HuH-7.5 (cell line): ENCODE results near the gene GLRX.

Experiments used
- DNase-seq: peaks from one replicate; pipeline ENCODE4 v3.0.0; 2011; ENCODE audit warnings: low spot score

Gene GLRX

DNA sequence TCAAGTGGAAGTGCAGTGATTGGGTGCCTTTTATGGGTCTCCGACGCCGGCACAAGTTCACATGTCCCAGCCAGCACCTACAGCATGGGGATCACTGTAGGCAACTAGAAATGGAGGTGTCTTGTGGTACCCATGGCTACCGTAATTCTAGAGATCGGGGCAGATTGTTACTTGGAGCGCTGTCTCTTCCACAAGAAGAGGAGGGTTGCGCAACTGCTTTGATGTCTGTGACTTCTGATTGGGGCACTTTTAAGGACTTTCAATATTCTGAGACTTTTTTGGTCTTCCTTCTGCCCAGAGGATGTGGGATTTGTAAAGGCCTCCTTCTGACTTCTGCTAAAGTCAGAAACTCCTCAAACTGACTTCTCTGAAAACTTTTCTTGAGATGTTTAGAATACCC, 41.9 kb downstream of the GLRX start:
- DNase-seq: no peak

DNA sequence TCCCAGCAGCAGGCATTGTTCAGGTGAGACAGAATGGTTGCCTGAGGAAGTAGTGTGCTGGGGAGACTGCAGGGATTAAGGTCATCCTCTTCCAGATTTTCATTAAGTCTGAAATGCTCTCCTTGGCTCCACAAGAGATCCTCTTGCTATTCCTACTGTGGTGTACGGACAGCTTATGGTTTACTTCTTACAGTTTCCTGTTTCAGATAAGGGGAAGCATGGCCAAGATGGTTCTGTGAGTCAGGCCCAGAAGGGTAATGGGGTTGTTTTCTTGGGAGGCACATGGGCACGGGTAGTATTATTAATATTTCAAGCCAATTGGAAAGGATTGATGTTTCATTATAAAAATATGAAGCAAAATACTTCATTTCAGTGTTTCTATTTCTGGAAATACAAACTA, 42.9 kb downstream of the GLRX start:
- no peak for DNase-seq

DNA sequence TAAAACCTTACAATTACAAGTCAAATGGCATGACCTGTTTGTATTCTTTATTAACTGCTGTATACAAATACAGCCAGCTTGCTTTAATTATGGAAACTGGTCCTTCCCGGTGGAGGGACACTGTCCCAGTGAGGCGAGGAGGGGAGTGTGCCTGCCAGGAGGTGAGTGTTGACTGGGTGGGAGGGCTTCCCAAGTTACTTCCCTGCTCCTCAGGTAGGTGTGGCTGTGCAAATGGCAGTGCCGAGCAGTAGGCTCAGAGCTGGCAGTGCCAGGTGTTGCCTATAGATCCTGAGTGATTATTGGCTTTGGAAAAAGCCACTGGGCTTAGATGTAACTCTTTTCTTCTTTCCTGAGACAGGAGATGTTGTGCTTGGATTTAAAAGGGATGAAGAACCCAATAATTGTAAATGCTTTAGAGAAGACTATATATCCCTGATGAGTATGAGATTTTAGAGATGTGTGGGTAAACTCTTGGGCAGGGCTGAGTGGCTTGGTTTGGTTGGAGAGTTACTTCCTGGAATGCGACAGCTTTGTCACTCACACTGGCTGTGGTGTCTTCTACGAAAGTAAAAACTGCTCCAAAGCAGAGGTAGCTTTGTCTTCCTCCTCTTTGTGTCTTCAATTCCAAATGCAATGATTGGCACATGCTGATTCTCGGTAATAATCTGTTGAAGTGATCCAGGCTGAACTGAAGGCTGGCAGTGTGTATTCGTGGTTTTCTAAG, 43.7 kb downstream of the GLRX start:
- no peak for DNase-seq

DNA sequence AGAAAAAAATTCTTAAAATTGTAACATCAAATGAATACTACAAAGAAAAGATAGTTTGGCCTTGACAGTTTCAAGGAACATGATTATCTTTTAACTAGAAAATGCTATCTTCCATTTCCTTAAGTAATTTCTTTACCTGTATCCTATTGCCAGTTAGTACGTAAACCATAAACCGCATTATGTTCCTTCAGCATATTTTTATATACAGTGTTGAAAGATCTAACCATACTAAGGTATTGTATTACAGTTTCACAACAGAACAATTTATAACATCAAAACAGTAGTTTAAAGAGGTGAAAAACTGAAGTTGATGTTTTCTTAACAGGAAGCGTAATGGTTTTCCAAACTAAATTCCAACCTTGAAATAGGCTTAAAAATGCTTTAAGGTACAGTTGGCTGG, 45.1 kb downstream of the GLRX start:
- no peak for DNase-seq

DNA sequence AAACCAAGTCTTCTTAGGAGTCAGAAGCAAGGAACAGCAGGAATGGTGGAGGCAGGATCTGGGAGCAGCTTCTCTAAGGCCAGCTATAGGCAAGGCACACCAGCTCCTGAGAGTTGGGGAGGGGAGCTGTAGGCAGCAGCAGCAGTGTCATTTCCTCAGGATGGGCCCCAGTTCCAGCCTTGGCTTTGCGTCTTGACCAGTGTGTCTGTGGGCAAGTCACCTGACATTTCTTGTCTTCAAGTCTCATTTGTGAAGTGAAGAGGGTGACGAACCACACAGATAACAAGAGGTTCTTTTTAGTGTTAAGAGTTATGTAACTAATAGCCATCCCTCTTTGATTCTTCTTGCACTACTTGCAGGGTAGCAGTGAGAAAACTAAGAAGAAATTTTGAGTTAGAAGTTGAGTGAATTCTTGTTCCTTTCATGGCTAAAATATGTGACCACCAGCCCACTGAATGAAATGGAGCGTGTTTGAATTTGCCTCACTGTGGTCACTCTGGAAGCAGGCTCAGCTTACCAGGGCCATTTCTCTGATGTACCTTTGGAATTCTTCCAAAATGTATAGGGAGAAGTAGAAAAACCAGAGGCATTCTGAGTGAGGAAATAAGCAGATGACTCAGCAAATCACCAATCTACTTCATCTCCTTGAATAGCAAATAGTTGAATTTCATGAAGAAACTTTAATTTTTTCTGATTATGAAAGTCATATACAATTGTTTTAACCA, 49.0 kb downstream of the GLRX start:
- no peak for DNase-seq

DNA sequence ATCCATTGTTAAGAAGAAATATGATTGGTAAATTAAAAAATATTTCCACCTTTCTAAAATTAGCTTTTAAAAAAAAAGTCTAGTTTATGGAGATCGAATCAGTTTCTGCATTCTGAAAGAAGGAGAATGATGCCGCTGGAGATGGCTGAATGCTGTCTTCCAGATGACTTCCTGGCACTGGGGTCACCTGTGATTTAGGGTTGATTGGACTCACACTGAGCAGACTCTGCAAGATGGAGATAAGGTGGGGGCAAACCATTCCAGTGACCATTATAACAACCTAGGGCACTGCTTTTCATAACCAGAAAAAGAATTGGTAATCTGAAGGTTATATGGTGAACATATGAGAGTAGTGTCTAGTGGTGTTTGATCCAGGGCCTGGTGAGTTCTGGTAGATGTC, 50.6 kb downstream of the GLRX start:
- no peak for DNase-seq

DNA sequence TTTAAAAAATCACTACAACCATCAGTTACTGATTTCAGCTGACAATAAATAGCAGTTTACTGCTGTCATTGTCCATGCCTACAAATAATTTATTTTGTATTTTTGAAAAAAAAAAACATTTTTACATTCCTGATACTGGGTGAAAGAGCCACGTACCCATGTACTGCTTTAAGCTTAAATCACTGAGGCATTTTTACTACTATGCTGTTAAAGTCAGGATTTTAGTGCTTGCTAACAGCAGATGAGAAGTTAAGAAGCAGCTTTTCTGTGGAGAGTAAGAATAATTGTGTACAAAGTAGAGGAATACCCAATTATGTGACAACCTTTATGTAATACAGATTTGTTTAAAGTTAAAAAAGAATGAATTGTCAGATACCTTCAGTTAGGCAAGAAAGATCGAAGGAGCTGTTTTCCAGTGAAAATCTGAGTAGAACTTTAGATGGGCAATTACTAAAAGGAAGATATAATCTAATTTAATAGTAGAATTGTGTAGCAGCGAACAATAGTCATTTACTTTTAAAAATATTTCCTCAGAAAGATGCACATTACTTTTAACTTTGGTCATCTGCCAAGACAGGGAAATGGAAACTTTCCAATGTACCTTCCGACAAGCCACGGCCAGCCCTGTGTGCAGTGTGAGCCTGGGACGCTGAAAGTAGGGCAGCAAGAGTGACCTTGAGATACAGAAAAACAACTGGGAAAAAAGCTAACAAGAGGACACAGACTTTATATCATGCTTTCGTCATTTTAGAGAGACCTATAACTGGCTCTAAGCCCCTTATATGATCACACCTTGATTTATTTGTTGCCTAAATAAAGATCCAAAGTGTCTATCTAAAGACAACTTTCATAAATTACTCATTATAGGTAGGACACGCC, 51.5 kb downstream of the GLRX start:
- DNase-seq: no peak

DNA sequence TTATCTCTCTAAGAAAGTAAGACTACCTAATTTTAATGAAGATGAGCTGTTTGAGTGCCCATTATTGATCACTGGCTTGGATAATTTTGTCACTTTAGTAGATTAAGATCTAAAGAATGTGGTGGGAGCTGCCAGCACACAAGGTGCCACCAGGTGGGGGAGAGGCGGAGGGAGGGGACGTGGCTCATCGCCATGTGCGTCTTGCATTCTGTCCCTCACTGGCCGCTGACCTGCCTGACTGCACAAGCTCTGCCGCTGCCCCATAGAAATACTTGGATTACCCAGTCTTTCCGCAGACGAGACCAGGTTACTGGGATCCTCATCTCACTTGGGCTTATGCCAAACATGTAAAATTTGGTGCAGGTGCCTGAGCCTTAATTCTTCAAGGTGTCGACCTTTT, 53.8 kb downstream of the GLRX start:
- no peak for DNase-seq

DNA sequence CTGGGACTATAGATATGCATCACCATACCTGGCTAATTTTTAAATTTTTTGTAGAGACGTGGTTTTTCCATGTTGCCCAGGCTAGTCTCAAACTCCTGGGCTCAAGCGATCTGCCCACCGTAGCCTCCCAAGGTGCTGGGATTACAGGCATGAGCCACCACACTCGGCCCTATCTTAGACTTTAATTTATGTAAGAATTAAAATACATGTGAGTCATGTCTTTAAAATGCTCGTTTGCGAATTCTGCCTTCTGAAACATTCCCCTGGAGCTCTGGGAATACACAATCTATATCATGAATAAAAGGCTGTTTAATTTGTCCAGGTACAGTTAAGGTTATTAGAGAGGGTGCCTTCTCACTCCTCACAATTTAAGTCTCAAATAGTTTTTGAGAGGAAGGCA, 58.6 kb downstream of the GLRX start:
- DNase-seq: no peak
